Natural killer cell treated with Interleukin-12 subunit alpha and Interleukin-12 subunit beta and Interleukin-15 and Interleukin-18, amount 100 ng/mL, for 72 hours (primary cell): ENCODE results near the gene PIN4. TPM values are rescaled to one million over a fixed set of nuclear protein-coding genes. Genes with fewer than 3 reads are reported as not detected.
A peak's percentile ranks its signal among the peaks of the same experiment; 100 is the strongest.

Experiments used
- ATAC-seq, 2 donors: fragments of 150-1000 bp; cut with Tn5 transposase in 1 of 2; sonication (Bioruptor Pico), chemical (Tn5 transposase) in 1 of 2; 2 replicates each; pipeline ENCODE4 v1.10.0; 2021
- DNase-seq: peaks from one replicate; pipeline ENCODE4 v3.0.0; 2022; ENCODE audit warnings: low spot score
- H3K27ac Mint-ChIP-seq, 2 donors: 1 replicate in 1 of 2; 2 replicates in 1 of 2; pipeline ENCODE4 v1.8.0; 2022; ENCODE audit warnings: mixed read lengths in 2 of 2, mild to moderate bottlenecking in 1 of 2, moderate library complexity in 1 of 2
- H3K27me3 Mint-ChIP-seq, 2 donors: 1 replicate in 1 of 2; 2 replicates in 1 of 2; pipeline ENCODE4 v1.8.0; 2022; ENCODE audit warnings: mixed read lengths in 2 of 2
- H3K36me3 Mint-ChIP-seq: one replicate; pipeline ENCODE4 v1.8.0; 2022; ENCODE audit warnings: mixed read lengths
- H3K4me1 Mint-ChIP-seq, 2 donors: 1 replicate in 1 of 2; 2 replicates in 1 of 2; pipeline ENCODE4 v1.8.0; 2022; ENCODE audit warnings: low read depth in 2 of 2, mixed read lengths in 2 of 2, mild to moderate bottlenecking in 1 of 2
- H3K4me3 Mint-ChIP-seq: one replicate; pipeline ENCODE4 v1.8.0; 2022; ENCODE audit warnings: mixed read lengths
- H3K9me3 Mint-ChIP-seq: 2 replicates; pipeline ENCODE4 v1.8.0; 2022; ENCODE audit warnings: mixed read lengths
- total RNA-seq, 2 donors: library from RNA; stranded (reverse); gene quantifications; one replicate each; pipeline ENCODE4 v1.2.3, GENCODE V29; 2022

Gene PIN4
- total RNA-seq, result 1 to 10 TPM; 6.8 to 7.2 TPM

DNA sequence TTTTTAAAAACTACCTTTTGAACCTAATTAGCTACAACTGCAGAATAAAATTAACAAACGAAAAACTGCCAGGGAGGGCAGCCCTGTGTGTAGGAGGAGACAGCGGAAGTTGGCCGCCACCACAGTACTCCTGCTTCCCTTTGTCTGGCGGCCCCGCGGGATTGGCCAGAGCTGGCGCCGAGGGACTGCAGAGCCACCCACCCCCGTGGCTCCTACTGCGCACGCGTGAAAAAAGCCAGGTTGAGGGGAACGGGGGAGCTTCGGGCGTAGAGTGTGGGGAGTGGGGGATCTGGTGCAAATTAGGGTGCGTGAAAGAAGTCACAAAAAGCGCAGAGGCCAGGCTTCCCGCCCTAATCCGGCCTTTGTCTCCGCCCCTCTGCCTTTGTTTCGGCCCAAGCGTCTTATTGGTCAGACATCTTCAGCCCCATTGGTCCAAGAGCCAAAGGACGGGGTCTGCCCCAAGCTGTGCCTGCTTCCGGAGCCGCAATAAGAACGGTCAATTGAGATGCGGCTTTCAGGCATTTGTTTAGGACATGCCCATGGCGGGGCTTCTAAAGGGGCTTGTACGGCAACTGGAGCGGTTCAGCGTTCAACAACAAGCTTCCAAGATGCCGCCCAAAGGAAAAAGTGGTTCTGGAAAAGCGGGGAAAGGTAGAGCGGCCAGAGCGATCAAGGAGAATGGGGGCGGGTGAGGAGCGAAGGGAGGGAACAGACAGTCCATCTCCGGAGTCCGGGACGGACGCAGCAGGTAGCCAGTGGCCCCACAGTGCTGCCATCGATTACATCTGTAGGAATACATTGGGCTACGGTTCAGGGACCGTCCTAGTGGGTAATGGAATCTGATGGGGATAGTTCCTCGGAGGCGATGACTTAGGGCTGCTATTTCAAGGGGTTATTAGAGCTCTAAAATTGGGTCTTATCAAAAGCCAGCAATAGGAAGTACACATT is at the start of gene PIN4:
PIN4 (plus strand) TSS at position 580 of the 948 bp plus-strand sequence; CDS start at position 609, 29 bp downstream.
- Mint-ChIP-seq H3K4me3 (no peak within 1 kb of the TSS), H3K4me1 (peaks cover 5 to 8% of the 10 kb centered on the region in 2 donors), H3K27me3 (peaks cover 0 to 4% of the 10 kb centered on the region in 2 donors), H3K27ac (no peak within 1 kb of the TSS), H3K36me3 (no peaks in the 10 kb centered on the region), H3K9me3 (no peaks in the 10 kb centered on the region)
- ATAC-seq (peak; percentile 97 to 98), DNase-seq (peak; percentile 91)

DNA sequence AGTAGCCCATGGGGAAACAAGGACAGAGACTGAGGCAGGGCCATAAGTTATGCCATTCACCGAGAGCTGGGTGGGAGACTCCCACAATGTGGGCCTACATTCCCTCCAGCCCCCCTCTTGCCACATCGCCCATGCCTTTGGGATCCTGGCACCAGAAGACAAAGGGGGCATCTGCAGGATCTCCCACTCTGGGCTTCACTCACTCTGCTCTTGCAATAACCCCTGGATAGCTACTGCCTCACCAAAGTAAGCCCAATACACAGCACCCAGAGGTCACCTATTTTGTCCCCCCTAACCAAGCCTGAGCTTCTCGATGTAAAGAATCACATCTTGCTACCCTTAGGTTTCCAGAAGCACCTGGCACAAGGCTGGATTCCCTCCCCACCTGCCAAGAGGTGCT is 49.1 kb upstream of the PIN4 start:
- Mint-ChIP-seq H3K36me3 (no peaks in the 10 kb centered on the region), H3K4me3 (peak overlapping the region; percentile 83), H3K4me1 (peaks cover 6 to 10% of the 10 kb centered on the region in 2 donors), H3K9me3 (no peaks in the 10 kb centered on the region), H3K27ac (no peak overlapping the region), H3K27me3 (peaks cover 0 to 23% of the 10 kb centered on the region in 2 donors)
- DNase-seq (no peak), ATAC-seq (no peak)

DNA sequence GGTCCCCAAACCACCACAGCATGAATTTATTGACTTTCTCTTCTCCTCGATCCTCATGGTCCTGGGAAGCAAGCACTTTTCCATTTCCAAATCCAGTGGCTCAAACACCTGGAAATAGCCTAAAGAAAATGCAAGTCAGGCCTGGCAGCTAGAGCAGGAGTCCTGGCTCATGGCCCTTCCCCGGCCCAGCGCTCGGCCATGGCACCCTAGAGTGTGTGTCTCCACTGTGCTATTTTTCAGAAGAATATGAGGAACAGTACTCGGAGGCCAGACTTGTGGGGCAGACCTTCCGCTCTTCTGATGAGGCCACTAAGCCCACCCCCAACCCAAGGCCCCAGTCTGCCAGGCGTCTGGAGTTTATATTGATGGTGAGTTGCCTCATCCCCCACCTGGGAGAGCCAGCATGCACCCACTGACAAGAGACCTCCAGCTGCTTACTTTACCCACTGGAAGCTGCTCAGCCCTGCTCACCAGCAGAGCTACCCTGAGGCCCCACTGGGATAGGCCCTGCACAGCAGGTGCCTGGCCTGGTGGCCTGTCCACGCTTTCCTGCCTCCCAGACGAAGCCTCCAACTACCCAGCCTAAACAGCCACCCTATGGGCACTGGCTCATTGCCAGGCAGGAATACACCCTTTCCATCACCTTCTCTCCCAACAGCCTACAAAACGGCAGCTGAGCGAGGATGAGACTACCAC is 47.6 kb upstream of the PIN4 start:
- Mint-ChIP-seq H3K4me3 (no peak overlapping the region), H3K4me1 (peaks cover 6 to 10% of the 10 kb centered on the region in 2 donors), H3K27ac (no peak overlapping the region), H3K27me3 (peaks cover 0 to 20% of the 10 kb centered on the region in 2 donors), H3K9me3 (no peaks in the 10 kb centered on the region), H3K36me3 (no peaks in the 10 kb centered on the region)
- ATAC-seq (no peak), DNase-seq (no peak)

DNA sequence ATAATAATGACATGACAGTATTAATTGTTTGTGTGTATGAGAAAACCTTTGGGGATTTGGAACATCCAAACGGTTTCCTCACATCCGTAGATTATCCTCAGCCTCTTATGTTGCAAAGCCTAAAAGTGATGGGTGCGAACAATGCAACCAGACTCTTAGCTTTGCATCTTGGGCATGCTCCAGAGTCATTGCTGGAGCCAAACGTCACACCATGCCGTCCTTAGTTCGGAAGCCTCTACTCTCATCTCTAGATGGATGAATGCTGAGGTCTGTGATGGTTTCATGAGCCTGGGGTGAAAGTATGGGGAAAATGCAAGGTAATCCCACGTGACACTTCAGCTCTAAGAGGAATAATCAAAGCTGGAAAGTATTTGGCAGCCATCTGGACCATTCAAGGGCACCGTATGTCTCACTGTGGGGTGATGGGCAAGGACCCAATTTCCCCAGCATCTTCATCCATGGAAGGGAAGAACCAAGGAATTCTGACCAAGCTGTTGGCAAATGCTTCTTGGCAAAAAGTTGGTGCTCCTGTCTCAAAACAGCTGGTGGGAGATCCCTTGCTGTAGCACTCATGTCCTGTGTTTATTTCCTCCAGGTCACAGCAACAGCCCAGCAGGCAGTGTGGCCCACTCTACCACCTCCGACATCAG is 43.6 kb upstream of the PIN4 start:
- Mint-ChIP-seq H3K27ac (no peak overlapping the region), H3K27me3 (peaks cover 0 to 16% of the 10 kb centered on the region in 2 donors)

DNA sequence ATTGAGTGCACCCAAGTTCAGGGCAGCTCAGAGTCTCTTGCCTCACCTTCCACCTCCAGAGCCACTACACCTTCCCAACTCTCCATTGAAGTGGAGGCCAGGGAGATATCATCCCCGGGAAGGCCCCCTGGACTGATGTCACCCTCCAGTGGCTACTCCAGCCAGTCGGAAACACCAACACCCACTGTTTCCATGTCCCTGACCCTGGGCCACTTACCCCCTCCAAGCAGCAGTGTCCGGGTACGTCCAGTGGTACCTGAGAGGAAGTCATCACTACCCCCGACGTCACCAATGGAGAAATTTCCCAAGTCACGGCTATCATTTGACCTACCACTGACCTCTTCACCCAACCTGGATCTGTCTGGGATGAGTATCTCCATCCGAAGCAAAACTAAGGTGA is 42.0 kb upstream of the PIN4 start:
- no peak for ATAC-seq
- Mint-ChIP-seq H3K9me3 (no peaks in the 10 kb centered on the region), H3K27me3 (peaks cover 0 to 13% of the 10 kb centered on the region in 2 donors), H3K27ac (no peak overlapping the region), H3K4me3 (no peak overlapping the region), H3K4me1 (peaks cover 15 to 17% of the 10 kb centered on the region in 2 donors), H3K36me3 (no peaks in the 10 kb centered on the region)
- no peak for DNase-seq

More for the DNA sequence above, 43.6 kb upstream of the PIN4 start:
- Mint-ChIP-seq H3K4me1 (peaks cover 8 to 17% of the 10 kb centered on the region in 2 donors), H3K36me3 (no peaks in the 10 kb centered on the region), H3K4me3 (no peak overlapping the region), H3K9me3 (no peaks in the 10 kb centered on the region)
- DNase-seq, result no peak
- ATAC-seq, result no peak

DNA sequence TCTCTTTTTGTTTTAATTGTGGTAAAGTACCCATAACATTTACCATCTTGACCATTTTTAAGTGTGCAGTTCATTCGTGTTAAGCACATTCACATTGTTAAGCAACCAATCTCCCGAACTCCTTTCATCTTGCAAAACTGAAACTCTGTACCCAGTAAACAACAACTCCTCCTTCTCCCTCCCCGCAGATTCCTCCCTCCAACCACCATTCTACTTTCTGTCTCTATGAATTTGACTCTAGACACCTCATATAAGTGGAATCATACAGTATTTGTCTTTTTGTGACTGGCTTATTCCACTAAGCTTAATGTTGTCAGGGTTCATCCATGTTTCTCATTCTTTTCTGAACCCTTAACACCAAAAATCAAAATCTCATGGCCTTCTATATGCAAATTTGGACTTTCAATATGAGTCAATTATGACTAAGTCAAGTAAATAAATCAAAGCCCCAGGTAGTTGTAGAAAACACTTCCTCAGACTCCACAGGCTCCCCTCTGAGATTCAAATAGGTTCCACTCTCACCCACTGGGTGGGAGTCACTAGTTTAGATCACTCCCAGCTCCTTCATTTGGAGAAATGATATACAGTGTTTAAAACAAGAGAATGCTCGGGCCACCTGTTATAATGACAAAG is 40.1 kb upstream of the PIN4 start:
- Mint-ChIP-seq H3K27me3 (peaks cover 0 to 10% of the 10 kb centered on the region in 2 donors), H3K4me3 (peak overlapping the region; percentile 69), H3K36me3 (no peaks in the 10 kb centered on the region), H3K9me3 (no peaks in the 10 kb centered on the region), H3K27ac (peak overlapping the region in 1 of 2 donors; percentile 42), H3K4me1 (peaks cover 17 to 22% of the 10 kb centered on the region in 2 donors)
- peak in 1 of 2 donors; percentile 54 for ATAC-seq
- DNase-seq, result no peak

DNA sequence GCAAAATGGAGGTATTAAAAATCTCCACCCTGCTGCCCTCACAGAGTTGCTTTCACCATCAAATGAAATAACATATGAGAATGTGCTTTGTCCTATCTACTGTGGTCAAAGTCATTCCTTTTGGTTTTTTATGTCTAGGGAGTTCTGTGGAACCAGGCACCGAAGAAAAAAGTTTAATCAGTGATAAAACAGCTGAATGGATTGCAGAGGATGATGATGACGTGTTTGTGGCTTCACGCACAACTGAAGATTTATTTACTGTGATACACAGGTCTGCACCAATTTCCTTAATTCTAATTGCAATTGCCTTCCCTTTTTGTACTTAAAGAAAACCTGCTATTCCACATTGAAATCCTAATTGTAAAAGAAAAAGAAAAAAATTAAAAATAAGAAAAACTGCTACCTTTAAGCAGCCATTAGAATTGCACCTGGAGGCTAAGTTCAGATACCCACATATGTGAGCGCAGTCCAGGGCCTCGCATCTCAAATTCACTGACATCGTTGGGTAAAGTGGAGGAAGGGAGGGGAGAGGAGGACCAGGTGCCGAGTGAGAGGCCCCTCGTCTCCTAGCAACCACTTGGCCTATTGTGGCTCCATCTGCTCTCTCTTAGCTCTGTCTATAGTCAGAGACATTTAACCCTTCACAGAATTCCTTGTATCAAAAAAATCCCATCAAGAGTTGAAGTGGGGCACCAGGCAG is 39.3 kb upstream of the PIN4 start:
- no peak for ATAC-seq
- Mint-ChIP-seq H3K9me3 (no peaks in the 10 kb centered on the region), H3K4me3 (no peak overlapping the region), H3K4me1 (peaks cover 17 to 22% of the 10 kb centered on the region in 2 donors), H3K36me3 (no peaks in the 10 kb centered on the region), H3K27me3 (peaks cover 0 to 10% of the 10 kb centered on the region in 2 donors), H3K27ac (no peak overlapping the region)
- DNase-seq, result no peak

DNA sequence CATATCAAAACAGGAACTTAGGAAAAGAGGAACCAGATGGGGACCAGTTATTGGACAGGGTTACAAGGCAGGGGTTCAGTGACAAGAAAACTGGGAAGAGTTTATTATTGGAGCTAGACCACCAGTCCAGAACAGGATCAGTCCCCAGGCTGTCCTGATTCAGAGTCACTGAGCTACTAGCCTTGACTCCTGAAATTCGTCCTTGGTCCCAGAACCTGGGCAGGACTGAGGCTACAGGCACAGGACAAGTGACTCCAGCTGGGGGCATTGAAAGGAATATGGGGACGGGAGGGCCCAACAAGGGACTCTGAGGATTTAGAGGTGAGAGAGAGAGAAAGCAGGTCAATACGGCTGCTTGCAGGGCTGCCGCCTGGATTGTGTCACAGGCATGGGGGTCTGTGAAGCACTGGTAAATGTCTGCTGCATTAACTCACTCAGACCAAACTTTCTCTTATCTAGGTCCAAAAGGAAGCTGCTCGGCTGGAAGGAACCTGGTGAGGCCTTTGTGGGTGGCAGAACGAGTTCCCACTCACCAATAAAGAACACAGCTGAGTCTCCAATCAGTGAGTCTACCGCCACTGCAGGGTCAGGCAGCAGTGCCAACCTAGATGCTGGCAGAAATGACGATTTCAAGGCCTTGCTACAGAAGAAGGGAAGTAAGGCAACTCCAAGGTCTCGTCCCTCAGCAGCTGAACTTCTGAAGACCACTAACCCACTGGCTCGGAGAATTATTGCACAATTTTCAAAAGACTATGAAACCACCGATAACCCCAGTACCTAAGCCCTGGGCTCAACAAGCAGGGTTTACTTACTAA is 38.6 kb upstream of the PIN4 start:
- H3K4me1 Mint-ChIP-seq, result peaks cover 17 to 22% of the 10 kb centered on the region in 2 donors
- no peak overlapping the region for H3K4me3 Mint-ChIP-seq
- H3K27ac Mint-ChIP-seq, result no peak overlapping the region
- H3K9me3 Mint-ChIP-seq, result no peaks in the 10 kb centered on the region
- DNase-seq, result no peak
- no peaks in the 10 kb centered on the region for H3K36me3 Mint-ChIP-seq
- peaks cover 0 to 13% of the 10 kb centered on the region in 2 donors for H3K27me3 Mint-ChIP-seq
- ATAC-seq, result no peak

DNA sequence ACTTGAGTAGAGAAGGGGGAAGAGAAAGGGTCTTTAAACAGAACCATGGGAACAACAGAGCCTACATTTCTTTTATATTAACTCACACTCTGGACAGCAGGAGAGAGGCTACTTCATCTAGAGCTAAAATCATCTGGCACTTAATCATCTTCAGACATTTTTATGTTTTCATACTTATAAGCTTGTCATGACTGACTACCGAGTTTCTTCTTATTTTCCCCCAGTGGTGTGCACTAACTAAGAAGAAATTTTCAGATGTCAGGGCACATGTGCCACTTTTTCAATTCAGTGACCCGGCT is 38.0 kb upstream of the PIN4 start:
- Mint-ChIP-seq H3K4me1 (peaks cover 17 to 22% of the 10 kb centered on the region in 2 donors), H3K27ac (no peak overlapping the region), H3K9me3 (no peaks in the 10 kb centered on the region), H3K27me3 (peaks cover 0 to 13% of the 10 kb centered on the region in 2 donors), H3K36me3 (no peaks in the 10 kb centered on the region), H3K4me3 (no peak overlapping the region)
- ATAC-seq, result no peak
- no peak for DNase-seq

DNA sequence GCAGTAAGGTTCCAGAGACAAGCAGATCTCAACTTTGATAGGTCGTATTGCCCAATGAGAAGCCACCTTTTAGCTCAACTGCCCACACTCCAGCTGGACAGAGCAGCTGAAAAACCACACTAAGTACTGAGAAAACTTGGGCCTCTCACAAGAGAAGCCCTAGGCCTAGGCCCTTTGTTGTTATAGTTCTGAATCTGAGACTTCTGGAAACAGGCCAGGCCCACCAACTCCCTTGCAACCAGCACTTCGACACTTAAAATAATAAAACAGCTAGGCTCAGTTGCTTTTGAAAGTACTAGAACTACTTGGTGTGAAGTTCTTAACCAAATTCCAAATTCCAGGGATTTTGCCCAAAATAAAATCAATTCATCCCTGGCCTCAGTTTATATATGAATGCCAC is 36.4 kb upstream of the PIN4 start:
- H3K27me3 Mint-ChIP-seq, result peaks cover 0 to 13% of the 10 kb centered on the region in 2 donors
- H3K4me3 Mint-ChIP-seq, result no peak overlapping the region
- peaks cover 17 to 22% of the 10 kb centered on the region in 2 donors for H3K4me1 Mint-ChIP-seq
- ATAC-seq (no peak), DNase-seq (no peak)
- no peak overlapping the region for H3K27ac Mint-ChIP-seq
- H3K9me3 Mint-ChIP-seq, result no peaks in the 10 kb centered on the region
- H3K36me3 Mint-ChIP-seq, result no peaks in the 10 kb centered on the region

DNA sequence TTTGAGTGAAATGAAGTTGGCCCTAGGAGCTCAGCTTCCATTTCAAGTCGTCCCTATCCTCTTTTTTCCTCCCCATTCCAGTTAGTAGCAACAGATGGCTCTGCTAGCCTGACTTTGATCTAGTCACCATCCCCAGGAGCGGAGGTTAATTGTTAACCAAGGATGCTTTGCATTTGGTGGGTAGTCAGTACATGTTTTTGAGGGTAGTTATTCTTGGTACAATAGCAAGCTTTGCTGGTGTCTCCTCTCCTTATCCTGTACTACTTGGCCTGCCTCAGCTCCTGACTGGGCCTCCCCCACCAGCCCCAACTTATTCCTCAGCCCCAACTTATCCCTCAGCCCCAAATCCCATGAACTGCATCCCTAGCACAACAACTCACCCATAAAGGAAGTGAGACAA is 35.0 kb upstream of the PIN4 start:
- no peak overlapping the region for H3K4me3 Mint-ChIP-seq
- H3K4me1 Mint-ChIP-seq, result peaks cover 14 to 16% of the 10 kb centered on the region in 2 donors
- ATAC-seq (no peak), DNase-seq (no peak)
- H3K27me3 Mint-ChIP-seq, result peaks cover 0 to 12% of the 10 kb centered on the region in 2 donors
- H3K27ac Mint-ChIP-seq, result peak overlapping the region in 1 of 2 donors; percentile 6
- H3K36me3 Mint-ChIP-seq, result no peaks in the 10 kb centered on the region
- H3K9me3 Mint-ChIP-seq, result no peaks in the 10 kb centered on the region

DNA sequence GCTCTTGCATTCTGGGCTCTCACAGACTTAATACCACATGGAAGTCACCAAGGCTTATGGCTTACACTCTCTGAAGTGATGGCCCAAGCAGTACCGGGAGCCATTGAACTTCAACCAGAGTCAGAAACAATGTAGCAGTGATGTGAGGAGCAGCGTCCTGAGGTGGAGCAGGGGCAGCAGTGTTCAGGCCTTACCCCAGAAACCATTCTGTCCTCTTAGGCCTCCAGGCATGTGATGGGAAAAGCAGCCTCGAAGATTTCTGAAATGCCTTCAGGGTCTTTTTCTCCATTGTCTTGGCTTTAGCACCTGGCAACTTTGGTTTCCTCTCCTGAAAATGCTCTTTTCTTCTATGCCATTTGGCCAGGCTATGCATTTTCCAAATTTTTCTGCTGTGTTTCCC is 22.8 kb upstream of the PIN4 start:
- no peak for DNase-seq
- Mint-ChIP-seq H3K4me3 (no peak overlapping the region), H3K4me1 (no peaks in the 10 kb centered on the region), H3K9me3 (no peaks in the 10 kb centered on the region), H3K27me3 (peaks cover 0 to 28% of the 10 kb centered on the region in 2 donors), H3K27ac (no peak overlapping the region), H3K36me3 (no peaks in the 10 kb centered on the region)
- ATAC-seq, result no peak
